Left ventricle myocardium inferior (tissue), 1 donor: Measurements from ENCODE around the gene RHOBTB1. TPM values are rescaled to one million over a fixed set of nuclear protein-coding genes. Genes with fewer than 3 reads are reported as not detected.
"Not testable (repeated sequence)": the region's sequence is repeated elsewhere in the genome, so short reads cannot be mapped to it uniquely, and the experiment has no call there.

Experiments
- DNase-seq: peaks from one replicate; pipeline ENCODE4 v3.0.0-alpha.2; 2020
- H3K27ac ChIP-seq: fragments of 200-600 bp; replicated peaks from 2 replicates; pipeline ENCODE4 v1.8.0; 2021
- H3K27me3 ChIP-seq: fragments of 200-600 bp; 2 replicates; pipeline ENCODE4 v1.8.0; 2021; ENCODE audit warnings: low read depth
- H3K36me3 ChIP-seq: fragments of 200-600 bp; 2 replicates; pipeline ENCODE4 v1.8.0; 2021
- H3K4me1 ChIP-seq: fragments of 200-600 bp; 2 replicates; pipeline ENCODE4 v1.8.0; 2021
- H3K4me3 ChIP-seq: fragments of 200-600 bp; 2 replicates; pipeline ENCODE4 v1.8.0; 2021; ENCODE audit warnings: mild to moderate bottlenecking, moderate library complexity
- H3K9me3 ChIP-seq: fragments of 200-600 bp; replicated peaks from 2 replicates; pipeline ENCODE4 v1.8.0; 2021
- CTCF ChIP-seq: fragments of 200-600 bp; IDR thresholded peaks from 2 replicates; pipeline ENCODE4 v1.8.0; 2021; ENCODE audit warnings: antibody characterized with exemption, mild to moderate bottlenecking, borderline replicate concordance
- intact Hi-C: fragments of 100-400 bp; cut with micrococcal nuclease; formaldehyde crosslinking; loops from one replicate; pipeline ENCODE4 v1.11.0; 2022
- total RNA-seq: library from RNA; stranded (reverse); fragmentation: NEBNext Ultra II Directional; extraction: Animal tissue kit (Norgen Biotek cat#: 25700); gene quantifications from one replicate; pipeline ENCODE4 v1.2.1, GENCODE V29; 2021
- donor health status: DM: no; HTN: yes; CAD: no; lungs with severe emphysema.

The RHOBTB1 gene
- total RNA-seq, 1 donor from 2014 or later = 16.6 TPM

- intact Hi-C loops = no loop called here
- no peak for TF ChIP-seq CTCF
- Histone ChIP-seq H3K4me1 (peaks cover 93% of the 10 kb centered on the region), H3K27me3 (no peaks in the 10 kb centered on the region), H3K36me3 (peaks cover 12% of the 10 kb centered on the region), H3K4me3 (no peak overlapping the region), H3K9me3 (no peaks in the 10 kb centered on the region), H3K27ac (peak overlapping the region; percentile 86)
- no peak for DNase-seq
Observed at GRCh38 chr10:60910543-60910942, 33.4 kb downstream of the RHOBTB1 start.

- peaks cover 12% of the 10 kb centered on the region for H3K36me3 ChIP-seq
- TF ChIP-seq CTCF = no peak
- H3K27ac ChIP-seq = peak overlapping the region; percentile 86
- H3K9me3 ChIP-seq = no peaks in the 10 kb centered on the region
- no peak overlapping the region for H3K4me3 ChIP-seq
- peaks cover 89% of the 10 kb centered on the region for H3K4me1 ChIP-seq
- no peaks in the 10 kb centered on the region for H3K27me3 ChIP-seq
- intact Hi-C loops = no loop called here
- DNase-seq = no peak
Observed at GRCh38 chr10:60908896-60909295, 35.1 kb downstream of the RHOBTB1 start.

- Histone ChIP-seq H3K27ac (peak overlapping the region; percentile 86), H3K4me1 (peaks cover 87% of the 10 kb centered on the region), H3K4me3 (no peak overlapping the region), H3K27me3 (no peaks in the 10 kb centered on the region), H3K9me3 (no peaks in the 10 kb centered on the region), H3K36me3 (peaks cover 12% of the 10 kb centered on the region)
- intact Hi-C loops = no loop called here
- TF ChIP-seq CTCF = no peak
- DNase-seq = no peak
Observed at GRCh38 chr10:60908031-60908430, 36.0 kb downstream of the RHOBTB1 start.

- no peaks in the 10 kb centered on the region for H3K27me3 ChIP-seq
- intact Hi-C loops = no loop called here
- DNase-seq = no peak
- peaks cover 12% of the 10 kb centered on the region for H3K36me3 ChIP-seq
- TF ChIP-seq CTCF = no peak
- peak overlapping the region; percentile 86 for H3K27ac ChIP-seq
- H3K4me3 ChIP-seq = no peak overlapping the region
- H3K9me3 ChIP-seq = no peaks in the 10 kb centered on the region
- peaks cover 89% of the 10 kb centered on the region for H3K4me1 ChIP-seq
Observed at GRCh38 chr10:60907236-60907635, 36.7 kb downstream of the RHOBTB1 start.

- Histone ChIP-seq H3K4me1 (peaks cover 87% of the 10 kb centered on the region), H3K36me3 (peaks cover 12% of the 10 kb centered on the region), H3K27ac (peak overlapping the region; percentile 86)
- H3K9me3 ChIP-seq, H3K4me3 ChIP-seq, H3K27me3 ChIP-seq, DNase-seq, intact Hi-C loops: not testable (repeated sequence)
Observed at GRCh38 chr10:60906825-60907224, 37.2 kb downstream of the RHOBTB1 start.

- Histone ChIP-seq H3K9me3 (no peaks in the 10 kb centered on the region), H3K36me3 (peaks cover 12% of the 10 kb centered on the region), H3K4me1 (peaks cover 86% of the 10 kb centered on the region), H3K27me3 (no peaks in the 10 kb centered on the region), H3K27ac (peak overlapping the region; percentile 86), H3K4me3 (no peak overlapping the region)
- DNase-seq = no peak
- intact Hi-C loops = no loop called here
- TF ChIP-seq CTCF = no peak
Observed at GRCh38 chr10:60906411-60906810, 37.6 kb downstream of the RHOBTB1 start.
